Tibial artery (tissue), 4 donors: ENCODE data around the gene CCDC83.

Experiments used
- DNase-seq, 2 donors: peaks; one replicate each; pipeline ENCODE4 v3.0.0-alpha.2; 2019
- H3K27ac ChIP-seq, 2 donors: fragments of 200-600 bp; sonication (generic) in 1 of 2; 1 replicate in 1 of 2; 2 replicates in 1 of 2; pipeline ENCODE4 v1.5.1; 2018 to 2019; ENCODE audit warnings: mild to moderate bottlenecking in 1 of 2
- H3K27me3 ChIP-seq, 2 donors: fragments of 200-600 bp; sonication (generic) in 1 of 2; one replicate each; pipeline versions ENCODE4 v1.5.1 to v1.6.0; 2016 to 2019
- H3K36me3 ChIP-seq, 3 donors: fragments of 200-600 bp; sonication (generic) in 2 of 3; one replicate each; pipeline ENCODE4 v1.5.1; 2016 to 2019; ENCODE audit warnings: mild to moderate bottlenecking in 2 of 3
- H3K4me1 ChIP-seq, 4 donors: fragments of 200-600 bp; sonication (generic) in 2 of 4; 1 replicate in 3 of 4; 2 replicates in 1 of 4; pipeline ENCODE4 v1.5.1; 2016 to 2019
- H3K4me3 ChIP-seq, 2 donors: fragments of 200-600 bp; sonication (generic) in 1 of 2; 1 replicate in 1 of 2; 2 replicates in 1 of 2; pipeline ENCODE4 v1.5.1; 2018 to 2019; ENCODE audit warnings: mild to moderate bottlenecking in 2 of 2
- H3K9me3 ChIP-seq, 3 donors: fragments of 200-600 bp; sonication (generic) in 1 of 3; one replicate each; pipeline ENCODE4 v1.5.1; 2016 to 2019
- CTCF ChIP-seq, 2 experiments: fragments of 200-600 bp in 1 of 2; fragments of 450-650 bp in 1 of 2; IDR thresholded peaks; one replicate each; pipeline ENCODE4 v1.5.1; 2017 to 2019; ENCODE audit warnings: antibody characterized with exemption in 2 of 2, mild to moderate bottlenecking in 1 of 2, moderate library complexity in 1 of 2
- intact Hi-C: fragments of 100-400 bp; cut with DNase I; formaldehyde crosslinking; loops from one replicate; pipeline ENCODE4 v1.15.0; 2023; ENCODE audit warnings: low total_unique reads

Gene CCDC83

GRCh38 chr11:85810521-85810870 is 44.7 kb upstream of the CCDC83 start:
- H3K4me3 ChIP-seq = peak overlapping the region; percentile 67 to 72
- intact Hi-C loops = loop anchor here (5.0 kb wide), 1 partner anchor 118 kb away; no protein-coding TSS in a partner anchor
- DNase-seq = no peak
- H3K27ac ChIP-seq = peak overlapping the region; percentile 74 to 79
- no peak for TF ChIP-seq CTCF (IDR thresholded peaks at IDR 0.05)
- no peaks in the 10 kb centered on the region for H3K27me3 ChIP-seq
- H3K9me3 ChIP-seq = no peaks in the 10 kb centered on the region
- no peaks in the 10 kb centered on the region for H3K36me3 ChIP-seq
- H3K4me1 ChIP-seq = peaks cover 0 to 36% (median 22%) of the 10 kb centered on the region in 4 donors

GRCh38 chr11:85810871-85811611 is 44.1 kb upstream of the CCDC83 start, which contains the start of gene SYTL2:
TSS of gene SYTL2 (minus strand) at chr11:85811141. CDS start at chr11:85757725, 53,416 bp downstream.
- DNase-seq = peak; percentile 58 to 85
- no peaks in the 10 kb centered on the region for H3K9me3 ChIP-seq
- intact Hi-C loops = loop anchor here (5.0 kb wide), 1 partner anchor 119 kb away; no protein-coding TSS in a partner anchor
- H3K4me3 ChIP-seq = peak within 1 kb of the TSS; percentile 67 to 72
- peaks cover 0 to 34% (median 20%) of the 10 kb centered on the region in 4 donors for H3K4me1 ChIP-seq
- TF ChIP-seq CTCF (IDR thresholded peaks at IDR 0.05) = no peak
- H3K27me3 ChIP-seq = no peaks in the 10 kb centered on the region
- no peaks in the 10 kb centered on the region for H3K36me3 ChIP-seq
- peak within 1 kb of the TSS; percentile 74 to 79 for H3K27ac ChIP-seq

GRCh38 chr11:85811624-85812023 is 43.6 kb upstream of the CCDC83 start:
- intact Hi-C loops = loop anchor here (5.0 kb wide), 1 partner anchor 119 kb away; no protein-coding TSS in a partner anchor
- H3K4me1 ChIP-seq = peaks cover 0 to 28% (median 17%) of the 10 kb centered on the region in 4 donors
- DNase-seq = no peak
- no peaks in the 10 kb centered on the region for H3K27me3 ChIP-seq
- peak overlapping the region; percentile 67 to 72 for H3K4me3 ChIP-seq
- peak overlapping the region; percentile 74 to 79 for H3K27ac ChIP-seq
- no peaks in the 10 kb centered on the region for H3K36me3 ChIP-seq
- TF ChIP-seq CTCF (IDR thresholded peaks at IDR 0.05) = no peak
- H3K9me3 ChIP-seq = no peaks in the 10 kb centered on the region

- DNase-seq = no peak
- no peak overlapping the region for H3K4me3 ChIP-seq
- intact Hi-C loops = loop anchor here (5.0 kb wide), 1 partner anchor 121 kb away; no protein-coding TSS in a partner anchor
- H3K9me3 ChIP-seq = no peaks in the 10 kb centered on the region
- no peak for TF ChIP-seq CTCF (IDR thresholded peaks at IDR 0.05)
- no peaks in the 10 kb centered on the region for H3K36me3 ChIP-seq
- peaks cover 0 to 20% (median 13%) of the 10 kb centered on the region in 4 donors for H3K4me1 ChIP-seq
- H3K27ac ChIP-seq = no peak overlapping the region
- H3K27me3 ChIP-seq = no peaks in the 10 kb centered on the region
Observed at GRCh38 chr11:85813721-85814120, 41.5 kb upstream of the CCDC83 start.

- H3K27me3 ChIP-seq = no peaks in the 10 kb centered on the region
- no peaks in the 10 kb centered on the region for H3K36me3 ChIP-seq
- no peak overlapping the region for H3K27ac ChIP-seq
- TF ChIP-seq CTCF (IDR thresholded peaks at IDR 0.05) = no peak
- H3K4me1 ChIP-seq = peaks cover 0 to 7% (median 3%) of the 10 kb centered on the region in 4 donors
- no peak overlapping the region for H3K4me3 ChIP-seq
- intact Hi-C loops = no loop called here
- no peak for DNase-seq
- no peaks in the 10 kb centered on the region for H3K9me3 ChIP-seq
Observed at GRCh38 chr11:85815186-85815931, 39.8 kb upstream of the CCDC83 start.
